HG02623 (cell line): Measurements from ENCODE around the gene UBE2D3.
"Not testable (repeated sequence)": the region's sequence is repeated elsewhere in the genome, so short reads cannot be mapped to it uniquely, and the experiment has no call there.

Source experiments
- ATAC-seq: cut with Tn5 transposase; IDR thresholded peaks from one replicate; pipeline ENCODE4 v1.9.1; 2021; ENCODE audit warnings: moderate library complexity; ENCODE audit not compliant: unreplicated experiment

The UBE2D3 gene

DNA sequence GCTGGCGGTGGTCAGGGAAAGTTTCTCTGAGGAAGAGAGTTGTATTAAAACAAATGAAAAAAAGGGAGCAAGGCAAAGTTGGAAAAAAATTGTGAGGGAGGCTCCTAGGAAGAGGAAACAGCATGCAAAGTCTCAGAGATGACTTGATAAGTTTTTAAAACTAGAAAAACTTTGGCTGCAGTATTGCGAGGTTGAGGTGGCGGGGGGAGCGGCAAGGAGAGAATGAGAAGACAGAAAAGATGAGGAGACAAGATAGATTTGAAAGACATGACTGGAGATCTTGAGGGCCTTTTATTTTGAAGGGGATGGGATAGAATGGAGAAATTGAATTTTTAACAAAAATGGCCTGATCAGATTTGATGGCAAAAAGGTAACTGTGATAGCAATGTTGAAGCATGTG is 4.8 kb upstream of the UBE2D3 start:
- no peak for ATAC-seq

DNA sequence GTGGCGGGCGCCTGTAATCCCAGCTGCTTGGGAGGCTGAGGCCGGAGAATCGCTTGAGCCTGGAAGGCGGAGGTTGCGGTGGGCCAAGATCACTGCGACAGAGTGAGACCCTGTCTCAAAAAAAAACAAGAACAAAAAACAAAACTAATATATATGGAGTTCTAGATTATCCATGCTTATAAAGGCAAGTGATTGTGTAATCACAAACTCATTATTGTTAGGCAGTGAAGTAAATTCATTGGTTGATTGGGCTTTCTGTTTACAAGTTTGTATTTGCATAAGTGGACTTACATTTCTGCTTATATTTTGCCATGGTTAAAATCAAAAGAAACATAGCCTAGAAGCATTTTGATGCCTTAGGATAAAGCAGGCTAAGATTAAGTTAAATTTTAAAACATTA is 2.5 kb upstream of the UBE2D3 start:
- ATAC-seq = no peak

DNA sequence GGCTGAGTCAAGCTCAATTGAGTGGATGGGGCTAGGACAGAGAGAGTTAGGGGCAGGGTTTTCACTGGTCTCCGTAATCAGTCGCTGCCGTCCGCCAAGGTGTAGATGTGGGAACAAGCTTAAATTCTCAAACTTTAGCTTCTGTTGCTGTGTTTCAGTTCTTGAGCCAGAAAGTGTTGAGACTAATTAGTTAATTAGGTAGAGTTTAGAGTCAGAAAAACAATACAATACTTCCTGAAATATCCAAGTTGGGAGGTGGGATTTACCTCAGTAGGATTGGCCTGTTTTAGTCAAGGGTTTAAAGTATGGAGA is 1.1 kb upstream of the UBE2D3 start:
- no peak for ATAC-seq

DNA sequence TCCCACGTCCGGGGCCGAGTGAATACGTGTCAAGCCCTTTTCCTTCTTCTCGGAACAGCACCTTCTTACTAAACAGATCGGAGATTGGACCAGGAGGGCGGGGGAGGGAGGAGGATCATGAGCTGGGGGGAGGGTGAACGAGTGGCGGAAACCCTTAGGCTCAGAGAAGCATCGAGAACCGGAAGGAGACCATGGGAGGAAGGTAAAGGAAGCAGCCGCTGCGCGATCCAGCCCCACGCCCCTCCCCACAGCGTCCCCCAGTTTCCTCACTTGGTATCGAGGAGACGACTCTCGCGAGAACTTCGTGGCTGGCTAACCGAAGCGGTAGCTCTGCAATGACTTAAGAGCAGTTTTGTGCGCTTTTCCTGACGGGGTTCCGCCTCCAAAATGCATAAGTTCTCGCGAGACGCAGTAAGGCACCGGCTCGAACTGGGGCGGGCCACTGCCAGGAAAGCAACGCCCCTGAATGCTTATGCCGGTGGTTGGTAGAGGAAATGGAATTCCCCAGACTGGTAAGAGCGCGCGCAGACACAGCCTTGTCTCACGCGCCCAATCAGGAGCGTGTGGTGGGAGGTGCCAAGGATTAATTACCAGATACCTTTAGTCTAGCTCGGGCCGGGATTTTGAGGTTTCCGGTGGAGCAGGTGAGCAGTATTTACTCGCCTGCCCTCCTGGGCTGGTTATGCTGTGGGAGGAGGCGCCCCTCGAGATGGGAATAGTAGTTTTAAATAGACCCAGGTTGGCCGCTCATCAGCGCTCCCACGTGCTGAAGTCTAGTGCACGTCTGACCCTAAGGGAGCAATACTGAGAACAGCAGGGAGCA is 534 bp upstream of the UBE2D3 start:
- ATAC-seq = peak; percentile 75

DNA sequence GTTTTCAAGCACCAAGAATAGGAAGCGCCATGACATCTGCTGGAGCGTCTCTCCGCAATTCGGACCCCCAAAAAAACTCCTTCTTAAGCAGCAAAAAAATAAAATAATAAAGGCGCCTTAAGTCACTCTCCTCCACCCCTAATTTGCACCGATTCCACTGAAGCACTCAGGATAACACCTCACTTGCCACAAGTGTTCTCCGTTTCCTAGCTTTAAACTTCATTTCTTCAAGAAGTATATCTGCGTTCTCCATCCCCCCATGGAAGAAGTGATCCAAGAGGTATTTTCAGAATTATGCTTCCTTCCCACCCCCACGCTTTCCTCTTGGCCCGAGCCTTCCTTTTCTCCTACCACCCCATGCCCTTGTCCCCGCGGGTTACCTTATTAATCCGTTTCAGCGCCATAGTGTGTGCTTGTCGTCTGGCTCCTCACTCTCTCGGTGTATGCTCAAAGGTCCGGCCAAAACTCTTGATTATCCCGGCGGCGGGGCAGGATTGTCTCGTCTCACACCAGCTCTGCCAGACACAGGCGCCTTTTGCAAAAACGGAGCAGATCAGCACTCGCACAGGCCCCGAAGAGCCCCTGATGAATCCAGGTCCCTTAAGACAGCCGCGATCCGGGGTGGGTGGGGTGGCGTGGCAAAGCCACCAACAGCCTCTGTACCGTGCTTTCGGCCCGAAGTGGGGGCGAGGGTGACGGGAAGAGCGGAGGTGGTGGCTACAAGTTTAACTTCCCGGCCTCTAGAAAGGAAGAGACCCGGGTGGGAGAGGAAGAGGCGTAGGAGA is 1.1 kb downstream of the UBE2D3 start:
- no peak for ATAC-seq

DNA sequence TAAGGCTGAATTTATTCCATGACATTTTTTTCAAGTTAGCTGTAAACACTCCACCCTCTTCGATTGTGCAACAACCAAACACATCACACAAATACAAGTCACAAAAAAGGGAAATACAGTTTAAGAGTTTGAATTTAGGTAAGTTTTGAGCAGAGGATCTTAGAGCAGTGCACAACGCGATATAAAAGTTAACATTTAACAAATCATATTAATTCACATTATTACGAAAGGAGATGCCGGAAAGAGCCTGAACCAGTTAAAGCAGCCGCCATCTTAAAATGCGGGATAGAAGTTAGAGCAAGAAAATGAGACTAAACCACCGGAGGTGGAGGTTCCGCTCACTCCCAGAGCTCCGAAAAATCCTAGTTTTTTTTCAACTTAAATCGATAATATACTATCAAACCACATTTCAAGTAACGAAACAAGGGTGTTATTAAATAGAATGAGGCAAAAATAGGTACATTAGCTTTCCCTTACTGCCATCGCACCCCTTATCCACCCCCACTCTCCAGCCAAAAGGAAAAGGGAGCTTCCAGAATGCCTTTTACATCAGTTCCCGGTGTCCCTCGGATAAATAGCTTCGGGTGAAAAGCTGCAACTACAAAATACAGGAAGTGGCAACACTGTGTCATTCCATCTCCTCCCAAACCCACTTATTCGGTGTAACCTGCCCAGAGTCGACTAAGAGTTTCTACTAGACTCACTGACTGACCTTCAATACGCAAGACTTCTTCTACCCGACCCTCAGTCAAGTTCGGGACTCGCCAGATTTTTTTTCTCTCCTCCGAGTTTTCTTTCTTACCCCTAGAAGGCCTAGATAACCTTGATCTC is 1.9 kb downstream of the UBE2D3 start:
- ATAC-seq = no peak

DNA sequence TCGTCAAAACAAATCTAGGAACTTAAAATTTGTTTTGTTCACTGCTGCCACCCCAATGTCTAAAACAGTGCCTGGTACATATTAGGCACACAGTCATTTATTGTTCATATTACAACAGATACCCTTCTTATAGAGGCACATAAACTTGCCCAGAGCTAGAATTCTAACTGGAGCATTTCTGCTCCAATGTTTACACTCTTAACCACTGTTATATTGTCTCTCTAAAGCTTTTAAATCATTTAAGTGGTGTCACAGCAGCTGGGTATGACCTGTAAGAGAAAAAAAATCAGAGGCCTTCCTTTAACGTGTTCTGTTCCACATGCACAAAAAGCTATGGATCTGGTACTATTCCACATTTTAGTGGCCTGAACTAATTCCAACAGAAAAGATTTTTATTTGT is 3.0 kb downstream of the UBE2D3 start:
- ATAC-seq = no peak

DNA sequence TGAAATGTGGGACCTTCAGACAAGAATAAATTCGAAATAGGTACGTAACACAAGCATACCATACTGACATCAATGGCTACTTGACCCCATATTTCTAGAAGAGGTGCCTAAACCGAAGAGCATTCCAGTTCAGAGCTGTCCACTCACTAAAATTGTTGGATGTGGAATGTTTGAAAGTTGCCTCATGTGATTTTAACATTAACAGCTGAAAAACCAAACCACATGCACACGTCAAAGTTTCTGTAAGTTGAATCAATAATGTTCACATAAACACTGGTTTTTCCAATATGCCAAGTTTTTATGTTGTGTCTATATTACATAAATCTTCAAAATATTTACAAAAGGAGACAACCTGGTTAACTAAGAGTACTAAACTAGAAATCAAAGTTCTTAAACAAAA is 3.5 kb downstream of the UBE2D3 start:
- no peak for ATAC-seq

DNA sequence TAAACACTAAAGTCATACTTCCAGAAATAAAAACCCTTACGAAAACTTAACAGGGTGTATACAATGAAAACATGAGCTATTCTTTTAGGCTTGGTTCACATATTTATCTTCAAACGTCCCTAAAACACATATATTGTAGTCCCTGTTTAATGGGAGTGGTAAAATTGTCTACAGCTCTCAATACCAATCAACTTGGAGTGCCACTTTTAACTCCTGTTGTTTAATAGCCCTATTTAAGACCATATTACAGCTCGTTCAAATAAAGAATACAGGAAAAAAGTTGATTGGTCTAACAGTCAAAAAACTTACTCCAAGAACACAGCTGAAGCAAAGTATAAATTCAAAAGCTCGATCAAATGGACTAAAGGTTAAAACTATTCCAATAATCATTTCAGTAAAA is 3.9 kb downstream of the UBE2D3 start:
- ATAC-seq = no peak

DNA sequence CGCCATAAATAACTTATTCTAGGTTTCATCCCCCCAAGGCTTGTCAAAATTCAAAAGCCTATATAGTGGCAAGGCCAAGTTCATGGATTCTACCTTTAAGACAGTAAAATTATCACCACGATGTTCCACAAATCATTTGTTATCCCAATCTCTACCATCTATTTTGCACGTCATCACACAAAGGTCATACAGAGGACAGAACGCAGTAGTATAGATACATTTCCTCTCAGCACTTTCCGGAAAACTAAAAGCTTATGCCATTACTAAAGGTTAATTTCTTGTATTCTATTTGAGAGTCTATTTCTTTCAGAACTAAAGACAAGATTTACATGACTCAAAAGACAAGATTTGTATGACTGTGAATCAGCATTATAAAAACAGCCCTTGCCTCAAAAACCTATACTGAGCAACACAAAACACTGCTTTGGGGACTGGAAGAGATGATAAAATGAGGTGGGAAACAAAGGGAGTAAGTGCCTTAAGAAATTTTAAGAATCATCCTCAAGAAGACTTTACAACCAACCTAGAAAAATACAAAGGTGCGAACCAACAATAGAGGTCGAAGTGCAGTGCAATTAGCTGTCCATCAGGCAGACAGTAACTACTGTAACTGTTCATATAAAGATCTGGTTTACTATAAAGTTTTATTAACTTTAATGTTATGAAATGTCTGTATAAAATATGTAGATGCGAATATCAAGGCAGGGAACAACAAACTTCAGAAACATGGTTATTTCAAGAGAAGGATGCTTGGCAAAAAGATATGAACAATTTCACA is 7.6 kb downstream of the UBE2D3 start:
- no peak for ATAC-seq

DNA sequence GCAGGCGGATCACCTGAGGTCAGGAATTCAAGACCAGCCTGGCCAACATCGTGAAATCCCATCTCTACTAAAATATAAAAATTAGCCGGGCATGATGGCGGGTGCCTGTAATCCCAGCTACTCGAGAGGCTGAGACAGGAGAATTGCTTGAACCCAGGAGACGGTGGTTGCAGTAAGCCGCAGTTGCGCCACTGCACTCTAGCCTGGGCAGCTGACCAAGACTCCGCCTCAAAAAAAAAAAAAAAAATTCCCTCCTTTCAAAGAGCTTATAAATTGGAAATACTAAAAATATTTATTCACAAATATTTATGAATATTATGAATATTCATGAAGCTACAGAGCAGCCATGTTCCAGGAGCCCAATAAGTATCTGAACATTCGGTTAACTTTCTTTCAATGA is 8.3 kb downstream of the UBE2D3 start:
- not testable (repeated sequence) for ATAC-seq

DNA sequence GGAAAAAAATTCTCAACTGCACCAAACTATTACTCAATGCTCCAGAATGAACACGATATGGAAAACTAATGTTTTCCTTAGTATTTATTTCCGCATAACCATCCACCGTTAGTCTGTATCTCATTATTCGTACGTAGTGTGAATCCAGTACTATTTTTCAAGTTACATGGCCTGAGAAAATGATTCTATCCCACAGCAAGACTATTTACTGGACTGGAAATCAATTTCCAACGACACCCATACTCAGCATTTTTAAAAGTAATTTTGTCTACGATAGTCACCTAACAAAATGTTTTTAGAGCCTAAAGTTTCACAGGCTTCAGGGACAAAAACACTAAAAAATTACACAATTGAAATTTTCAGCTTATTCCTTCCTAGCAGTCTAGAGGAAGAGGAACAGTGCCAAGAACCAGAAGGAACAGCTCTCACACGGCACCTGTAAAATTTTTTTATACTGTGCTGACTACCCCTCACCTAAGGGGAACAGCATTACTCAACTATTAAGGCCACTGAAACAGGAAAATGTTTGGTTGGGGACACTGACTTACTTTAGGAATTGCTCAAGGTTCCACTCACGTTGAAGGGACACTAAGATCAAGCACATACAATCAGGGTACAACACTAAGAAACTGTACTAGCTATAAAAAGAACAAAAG is 9.6 kb downstream of the UBE2D3 start:
- ATAC-seq = no peak

DNA sequence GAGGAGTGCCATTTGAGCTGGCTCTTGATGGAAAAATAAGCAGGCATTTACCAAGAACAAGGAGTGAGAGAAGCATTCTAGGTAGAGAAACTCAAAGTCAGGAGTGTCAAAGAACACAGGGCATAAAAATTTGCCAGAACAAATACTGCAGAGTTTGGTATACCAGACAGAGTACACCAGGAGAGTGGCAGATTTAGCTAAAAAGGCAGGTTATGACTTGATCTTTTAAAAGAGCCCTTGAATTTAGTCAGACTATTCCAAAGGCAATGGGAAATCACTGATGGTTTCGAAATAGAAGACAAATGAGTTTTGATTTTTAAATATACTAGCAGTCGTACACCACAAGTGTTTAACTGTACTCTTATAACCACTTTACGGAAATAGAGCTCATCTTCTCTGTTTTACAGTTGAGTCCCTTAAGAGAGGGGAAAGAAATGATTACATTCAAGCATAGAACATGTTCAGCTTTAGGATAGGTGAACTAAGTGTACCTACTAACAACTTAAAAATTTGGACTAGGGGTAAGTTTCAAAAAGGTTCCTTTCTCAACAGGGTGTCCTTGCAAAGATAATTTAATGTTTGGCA is 10.2 kb downstream of the UBE2D3 start:
- ATAC-seq = no peak

DNA sequence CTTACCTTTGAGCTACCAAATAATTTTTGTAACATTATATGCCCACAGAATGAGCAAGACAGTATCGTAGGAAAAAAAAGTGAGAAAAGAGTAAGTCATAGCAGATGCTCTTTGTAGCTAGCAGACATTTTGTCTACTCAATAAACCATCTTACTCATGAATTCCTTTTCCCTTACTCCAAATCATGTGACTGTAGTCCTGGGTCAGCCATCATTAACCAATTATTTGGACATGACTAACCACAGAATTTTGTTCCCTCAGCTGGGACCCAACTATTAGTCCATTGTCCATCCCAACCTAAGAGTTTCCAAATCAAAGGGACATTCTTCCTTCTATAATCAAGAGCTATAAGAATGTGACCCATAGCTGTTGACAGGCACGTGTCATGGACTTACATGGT is 11.4 kb downstream of the UBE2D3 start:
- ATAC-seq = no peak

DNA sequence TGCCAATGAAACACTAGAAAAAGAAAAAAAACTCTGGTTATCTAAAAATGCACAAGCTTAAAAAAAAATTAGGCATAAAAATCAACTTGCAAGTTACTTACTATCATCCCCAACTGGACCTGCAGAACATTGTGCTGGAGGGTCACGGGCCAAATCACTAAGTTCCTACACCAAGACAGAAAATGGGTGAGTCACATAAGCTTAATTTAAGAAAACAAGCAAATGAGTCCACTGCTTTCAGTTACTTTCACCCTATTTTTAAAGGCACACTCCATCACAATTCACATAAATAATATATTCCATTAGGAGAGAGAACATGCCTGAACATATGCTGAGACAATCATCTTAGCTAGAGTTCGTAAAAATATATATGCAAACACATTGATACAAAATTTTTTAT is 17.7 kb downstream of the UBE2D3 start:
- ATAC-seq = no peak

DNA sequence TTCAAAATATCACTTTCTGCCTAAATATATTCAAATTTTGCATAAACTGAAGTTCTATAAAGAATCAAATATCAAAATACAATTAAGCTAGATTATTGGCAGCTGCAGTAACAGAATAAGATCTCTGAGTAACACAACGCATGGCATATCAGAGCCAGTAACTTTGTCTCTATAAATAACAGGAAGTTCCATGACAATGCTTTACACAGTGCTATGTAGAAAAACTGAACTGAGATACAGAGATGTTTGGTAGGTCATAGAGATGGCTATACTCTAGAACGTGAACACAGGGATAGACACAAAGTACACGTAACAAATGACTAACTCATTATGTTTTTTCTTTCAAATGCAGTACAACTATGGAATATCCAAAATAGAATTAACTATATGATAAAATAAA is 18.2 kb downstream of the UBE2D3 start:
- peak; percentile 63 for ATAC-seq

DNA sequence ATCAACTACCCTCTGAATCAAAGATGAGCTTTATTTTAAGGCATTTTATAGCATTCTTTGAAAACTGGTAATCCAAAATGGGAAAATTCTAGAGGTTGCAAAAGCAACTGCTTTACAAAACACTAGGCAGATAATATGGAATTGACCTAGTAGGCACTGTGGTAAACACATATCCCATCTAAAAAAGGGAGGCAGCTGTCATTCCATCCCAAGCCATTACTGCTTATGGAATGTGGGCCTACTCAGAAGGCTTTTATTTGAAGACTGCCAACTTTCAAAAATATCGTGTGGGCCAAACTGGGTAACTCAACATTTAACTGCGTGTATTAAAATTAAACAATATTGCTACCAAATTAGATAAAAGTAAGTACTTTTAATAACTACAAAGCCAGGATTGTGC is 19.3 kb downstream of the UBE2D3 start:
- no peak for ATAC-seq

DNA sequence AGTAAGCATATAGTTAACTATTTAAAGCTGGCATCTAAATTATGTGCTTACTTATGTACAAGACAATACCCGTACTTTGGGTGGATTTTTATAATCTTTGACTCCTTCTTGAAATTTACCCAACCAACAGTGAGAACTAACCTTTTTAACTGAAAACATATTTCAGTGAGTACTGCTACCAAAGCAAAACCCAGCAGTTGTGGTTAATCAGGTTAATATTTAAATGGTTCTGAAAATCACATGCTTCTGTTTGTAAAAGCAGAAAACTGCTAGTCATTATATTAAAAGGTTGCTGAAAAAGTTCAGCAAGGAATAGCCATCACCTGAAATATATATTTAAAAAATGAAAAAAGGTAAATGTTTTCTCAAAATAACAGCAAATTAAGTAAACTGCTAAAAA is 20.0 kb downstream of the UBE2D3 start:
- ATAC-seq = no peak

DNA sequence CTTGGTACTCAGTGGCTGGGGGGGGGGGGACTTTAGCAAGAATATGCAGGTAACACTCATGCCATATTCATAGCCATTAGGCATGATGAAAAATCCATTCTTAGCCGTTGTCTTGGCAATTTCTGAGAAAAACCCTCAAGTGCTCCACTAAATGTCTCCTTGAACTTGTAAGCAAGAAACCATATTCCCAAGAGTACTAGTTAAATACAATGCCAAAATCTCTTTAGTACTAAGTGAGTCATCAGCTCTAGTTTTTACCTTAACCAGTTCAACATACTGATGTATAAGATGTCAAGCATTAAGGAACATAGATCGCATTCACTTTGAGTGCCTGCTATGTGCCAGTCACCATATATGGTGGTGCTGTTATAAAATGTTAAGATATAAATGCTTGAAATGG is 27.5 kb downstream of the UBE2D3 start:
- ATAC-seq = no peak

DNA sequence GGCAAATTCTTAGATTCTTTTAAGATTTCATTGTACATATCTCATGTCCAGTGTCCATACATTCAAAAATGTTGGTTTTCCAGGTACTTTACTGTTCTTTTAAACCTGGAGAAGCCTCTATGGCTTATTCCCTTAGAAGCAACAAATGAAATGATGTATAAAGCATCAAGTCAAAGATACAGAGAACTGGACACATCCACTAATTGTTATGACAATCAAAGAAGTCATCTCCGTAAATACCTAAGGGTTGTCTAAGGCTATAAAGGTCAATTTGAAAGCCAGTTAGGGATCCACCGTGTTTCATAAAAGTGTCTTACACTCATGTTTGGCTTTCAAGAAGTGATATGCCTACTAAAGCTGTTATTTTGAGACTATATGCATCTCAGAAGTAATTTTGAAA is 32.4 kb downstream of the UBE2D3 start:
- ATAC-seq = no peak
